Fibroblast of gingiva (primary cell): ENCODE results near the gene BTN3A1.
"Not testable (repeated sequence)": the region's sequence is repeated elsewhere in the genome, so short reads cannot be mapped to it uniquely, and the experiment has no call there.

Source experiments
- DNase-seq: peaks from one replicate; pipeline ENCODE4 v3.0.0-alpha.2; 2011; ENCODE audit warnings: low read depth

Gene BTN3A1

GRCh38 chr6:26441977-26442376 lies 39.9 kb downstream of the BTN3A1 start:
- no peak for DNase-seq

- no peak for DNase-seq
These were observed 44.0 kb downstream of the BTN3A1 start for GRCh38 chr6:26445934-26446667.

- no peak for DNase-seq
These were observed 45.2 kb downstream of the BTN3A1 start for GRCh38 chr6:26447257-26447656.

- no peak for DNase-seq
These were observed 48.2 kb downstream of the BTN3A1 start for GRCh38 chr6:26450240-26450639.

- no peak for DNase-seq
These were observed 50.7 kb downstream of the BTN3A1 start for GRCh38 chr6:26452631-26453235.

GRCh38 chr6:26454631-26455030 lies 52.6 kb downstream of the BTN3A1 start:
- no peak for DNase-seq

GRCh38 chr6:26455357-26455970 lies 53.4 kb downstream of the BTN3A1 start:
- peak; percentile 39 for DNase-seq

GRCh38 chr6:26457264-26457805 lies 55.3 kb downstream of the BTN3A1 start:
- DNase-seq: no peak

GRCh38 chr6:26457806-26458688 lies 56.0 kb downstream of the BTN3A1 start, which contains the start of gene BTN2A1:
BTN2A1 (plus strand) TSS chr6:26457955; CDS start chr6:26458637, 682 bp downstream.
- peak; percentile 90 for DNase-seq

GRCh38 chr6:26459023-26459810 lies 57.1 kb downstream of the BTN3A1 start:
- DNase-seq: no peak

- DNase-seq: not testable (repeated sequence)
These were observed 59.3 kb downstream of the BTN3A1 start for GRCh38 chr6:26461353-26461752.

GRCh38 chr6:26464014-26464413 lies 61.9 kb downstream of the BTN3A1 start:
- no peak for DNase-seq

- DNase-seq: no peak
These were observed 62.5 kb downstream of the BTN3A1 start for GRCh38 chr6:26464416-26465131.
